GM12891 (cell line): ENCODE measurements around the gene ARHGAP8.

Experiments used
- DNase-seq: peaks from one replicate; pipeline ENCODE4 v3.0.0; 2011; ENCODE audit warnings: low spot score; ENCODE audit not compliant: insufficient read length
- FAIRE-seq: peaks from 2 replicates; lab custom pipeline; 2011; peaks lifted over from hg19 to GRCh38; lab: Jason Lieb, UNC
- PAX5 ChIP-seq: IDR thresholded peaks from 2 replicates; pipeline ENCODE4 v1.6.1; 2011; ENCODE audit warnings: low read length, moderate library complexity, mild to moderate bottlenecking; ENCODE audit not compliant: insufficient read depth, severe bottlenecking
- POLR2A ChIP-seq: IDR thresholded peaks from 2 replicates; pipeline ENCODE4 v1.6.1; 2011; ENCODE audit warnings: low read depth, low read length, control low read depth
- POLR2AphosphoS5 ChIP-seq: IDR thresholded peaks from 2 replicates; pipeline ENCODE4 v1.6.1; 2011; ENCODE audit warnings: low read depth, low read length, control low read depth
- POU2F2 ChIP-seq: IDR thresholded peaks from 2 replicates; pipeline ENCODE4 v1.6.1; 2011; ENCODE audit warnings: low read depth, mild to moderate bottlenecking, control low read depth, low read length, moderate library complexity
- SPI1 ChIP-seq: IDR thresholded peaks from 2 replicates; pipeline ENCODE4 v1.6.1; 2011; ENCODE audit warnings: low read depth, low read length, control low read depth
- TAF1 ChIP-seq: IDR thresholded peaks from 2 replicates; pipeline ENCODE4 v1.6.1; 2011; ENCODE audit warnings: low read depth, low read length, control low read depth

ARHGAP8 gene

GRCh38 chr22:44748524-44748923 is 3.9 kb upstream of the ARHGAP8 start:
- no peak for TF ChIP-seq POLR2AphosphoS5
- TF ChIP-seq POU2F2, result no peak
- TF ChIP-seq PAX5, result no peak
- TF ChIP-seq POLR2A, result no peak
- TF ChIP-seq TAF1, result no peak
- no peak for TF ChIP-seq SPI1
- FAIRE-seq (no peak), DNase-seq (no peak)

- FAIRE-seq (no peak), DNase-seq (no peak)
- TF ChIP-seq SPI1, result no peak
- TF ChIP-seq PAX5, result no peak
- no peak for TF ChIP-seq POLR2AphosphoS5
- no peak for TF ChIP-seq POLR2A
- TF ChIP-seq TAF1, result no peak
- no peak for TF ChIP-seq POU2F2
These were observed 1.9 kb upstream of the ARHGAP8 start for GRCh38 chr22:44750481-44750880.

GRCh38 chr22:44753189-44754042 is 1.0 kb downstream of the ARHGAP8 start:
- TF ChIP-seq PAX5 (no peak), POU2F2 (no peak), SPI1 (no peak), POLR2A (no peak), POLR2AphosphoS5 (no peak), TAF1 (no peak)
- FAIRE-seq (no peak), DNase-seq (no peak)

GRCh38 chr22:44754998-44755397 is 2.6 kb downstream of the ARHGAP8 start:
- DNase-seq (no peak), FAIRE-seq (no peak)
- no peak for TF ChIP-seq TAF1
- TF ChIP-seq PAX5, result no peak
- TF ChIP-seq POLR2AphosphoS5, result no peak
- no peak for TF ChIP-seq POU2F2

- DNase-seq (no peak), FAIRE-seq (no peak)
- no peak for TF ChIP-seq POLR2A
- TF ChIP-seq SPI1, result no peak
- TF ChIP-seq POLR2AphosphoS5, result no peak
These were observed 3.0 kb downstream of the ARHGAP8 start for GRCh38 chr22:44755417-44755816.

- FAIRE-seq, result no peak
- TF ChIP-seq SPI1 (no peak), POLR2A (no peak), POU2F2 (no peak), PAX5 (no peak)
- no peak for DNase-seq
These were observed 3.6 kb downstream of the ARHGAP8 start for GRCh38 chr22:44755956-44756361.

GRCh38 chr22:44758344-44758973 is 6.1 kb downstream of the ARHGAP8 start:
- FAIRE-seq (no peak), DNase-seq (no peak)

GRCh38 chr22:44759001-44759400 is 6.6 kb downstream of the ARHGAP8 start:
- TF ChIP-seq POLR2AphosphoS5 (no peak), POU2F2 (no peak), PAX5 (no peak), TAF1 (no peak), SPI1 (no peak), POLR2A (no peak)
- FAIRE-seq, result no peak
- DNase-seq, result no peak

More at GRCh38 chr22:44758344-44758973, 6.1 kb downstream of the ARHGAP8 start:
- TF ChIP-seq POLR2AphosphoS5 (no peak), POLR2A (no peak), SPI1 (no peak), POU2F2 (no peak), PAX5 (no peak), TAF1 (no peak)

- no peak for FAIRE-seq
- no peak for DNase-seq
- TF ChIP-seq POLR2A, result no peak
- no peak for TF ChIP-seq POLR2AphosphoS5
- no peak for TF ChIP-seq POU2F2
- TF ChIP-seq SPI1, result no peak
- TF ChIP-seq PAX5, result no peak
- no peak for TF ChIP-seq TAF1
These were observed 7.3 kb downstream of the ARHGAP8 start for GRCh38 chr22:44759430-44760310.
